Measurements from ENCODE around the gene PIM1.

GRCh38 chr6:37204014-37204751 is 34.2 kb downstream of the PIM1 start:
- TF ChIP-seq EZH2 (IDR thresholded peaks at IDR 0.05; ENCODE audit: low read length): no peak
- no peak for TF ChIP-seq CTCF (optimal IDR thresholded peaks at IDR 0.05 in 1 of 3, IDR thresholded peaks at IDR 0.05 in 1 of 3, conservative IDR thresholded peaks at IDR 0.05 in 1 of 3; ENCODE audit: extremely low read depth in 1 of 3, insufficient read depth in 2 of 3, low read length in 3 of 3)
